ENCODE data around the gene MST1.

DNA sequence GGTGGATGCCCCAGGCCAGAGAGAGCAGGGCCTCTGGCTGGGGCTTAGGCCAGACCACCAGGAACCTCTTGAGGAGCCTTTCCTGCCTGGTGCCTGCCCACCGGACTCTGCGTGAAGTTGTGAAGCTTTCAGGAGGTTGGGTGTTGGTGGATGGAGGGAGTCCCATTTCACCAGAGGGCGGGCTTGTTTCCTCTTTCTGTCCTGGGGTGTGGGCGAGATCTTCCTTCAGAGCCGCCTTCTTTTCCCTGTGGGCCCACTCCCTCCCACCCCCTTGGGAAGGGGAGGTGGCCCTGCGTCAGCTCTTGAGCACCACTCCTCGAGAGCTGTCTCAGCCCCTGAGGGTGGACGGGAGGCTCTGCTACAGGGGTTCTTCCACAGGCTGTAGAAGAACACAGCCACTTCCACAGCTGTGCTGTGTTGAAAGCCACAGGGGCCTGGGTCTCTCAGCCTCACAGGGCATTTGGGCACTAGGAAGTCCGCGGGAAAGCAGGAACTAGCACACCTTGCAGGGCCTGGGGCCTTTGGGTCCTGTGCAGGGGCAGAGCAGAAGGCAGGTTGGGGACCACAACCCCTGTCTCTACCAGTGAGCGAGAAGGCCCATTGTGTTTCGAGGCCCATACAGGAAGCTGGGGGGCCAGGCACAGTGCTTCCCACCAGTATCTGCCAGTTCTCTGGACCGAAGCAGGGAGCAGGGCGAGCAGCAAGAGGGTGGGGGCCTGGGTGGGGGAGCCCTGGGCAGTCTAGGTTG is 28.1 kb upstream of the MST1 start:
- TF ChIP-seq ZFX (IDR thresholded peaks at IDR 0.05; ENCODE audit: borderline replicate concordance): no peak
- TF ChIP-seq, protein P1, sequence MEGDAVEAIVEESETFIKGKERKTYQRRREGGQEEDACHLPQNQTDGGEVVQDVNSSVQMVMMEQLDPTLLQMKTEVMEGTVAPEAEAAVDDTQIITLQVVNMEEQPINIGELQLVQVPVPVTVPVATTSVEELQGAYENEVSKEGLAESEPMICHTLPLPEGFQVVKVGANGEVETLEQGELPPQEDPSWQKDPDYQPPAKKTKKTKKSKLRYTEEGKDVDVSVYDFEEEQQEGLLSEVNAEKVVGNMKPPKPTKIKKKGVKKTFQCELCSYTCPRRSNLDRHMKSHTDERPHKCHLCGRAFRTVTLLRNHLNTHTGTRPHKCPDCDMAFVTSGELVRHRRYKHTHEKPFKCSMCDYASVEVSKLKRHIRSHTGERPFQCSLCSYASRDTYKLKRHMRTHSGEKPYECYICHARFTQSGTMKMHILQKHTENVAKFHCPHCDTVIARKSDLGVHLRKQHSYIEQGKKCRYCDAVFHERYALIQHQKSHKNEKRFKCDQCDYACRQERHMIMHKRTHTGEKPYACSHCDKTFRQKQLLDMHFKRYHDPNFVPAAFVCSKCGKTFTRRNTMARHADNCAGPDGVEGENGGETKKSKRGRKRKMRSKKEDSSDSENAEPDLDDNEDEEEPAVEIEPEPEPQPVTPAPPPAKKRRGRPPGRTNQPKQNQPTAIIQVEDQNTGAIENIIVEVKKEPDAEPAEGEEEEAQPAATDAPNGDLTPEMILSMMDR (IDR thresholded peaks at IDR 0.05): no peak
